ENCODE results near the gene TAF5L. TPM values are rescaled to one million over a fixed set of nuclear protein-coding genes. Genes with fewer than 3 reads are reported as not detected.
A peak's percentile ranks its signal among the peaks of the same experiment; 100 is the strongest.

The TAF5L gene
- total RNA-seq, 4 donors from 2014 or later, result 7.8 to 15.8 (median 12.7) TPM

GRCh38 chr1:229582011-229582694 is 43.8 kb downstream of the TAF5L start:
- H3K4me3 ChIP-seq, result peak overlapping the region in 1 of 4 donors; percentile 17
- no peak for TF ChIP-seq POLR2A (IDR thresholded peaks at IDR 0.05)
- TF ChIP-seq, protein P1, sequence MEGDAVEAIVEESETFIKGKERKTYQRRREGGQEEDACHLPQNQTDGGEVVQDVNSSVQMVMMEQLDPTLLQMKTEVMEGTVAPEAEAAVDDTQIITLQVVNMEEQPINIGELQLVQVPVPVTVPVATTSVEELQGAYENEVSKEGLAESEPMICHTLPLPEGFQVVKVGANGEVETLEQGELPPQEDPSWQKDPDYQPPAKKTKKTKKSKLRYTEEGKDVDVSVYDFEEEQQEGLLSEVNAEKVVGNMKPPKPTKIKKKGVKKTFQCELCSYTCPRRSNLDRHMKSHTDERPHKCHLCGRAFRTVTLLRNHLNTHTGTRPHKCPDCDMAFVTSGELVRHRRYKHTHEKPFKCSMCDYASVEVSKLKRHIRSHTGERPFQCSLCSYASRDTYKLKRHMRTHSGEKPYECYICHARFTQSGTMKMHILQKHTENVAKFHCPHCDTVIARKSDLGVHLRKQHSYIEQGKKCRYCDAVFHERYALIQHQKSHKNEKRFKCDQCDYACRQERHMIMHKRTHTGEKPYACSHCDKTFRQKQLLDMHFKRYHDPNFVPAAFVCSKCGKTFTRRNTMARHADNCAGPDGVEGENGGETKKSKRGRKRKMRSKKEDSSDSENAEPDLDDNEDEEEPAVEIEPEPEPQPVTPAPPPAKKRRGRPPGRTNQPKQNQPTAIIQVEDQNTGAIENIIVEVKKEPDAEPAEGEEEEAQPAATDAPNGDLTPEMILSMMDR (IDR thresholded peaks at IDR 0.05), result no peak
- H3K9me3 ChIP-seq, result no peaks in the 10 kb centered on the region
- H3K27ac ChIP-seq, result no peak overlapping the region
- H3K4me1 ChIP-seq, result peaks cover 8 to 19% (median 17%) of the 10 kb centered on the region in 3 donors
- DNase-seq, result no peak
- H3K36me3 ChIP-seq, result no peaks in the 10 kb centered on the region
- 37 to 50% methylated on average over 11 of the region's 11 CpGs for WGBS, 2 donors
- no peaks in the 10 kb centered on the region for H3K27me3 ChIP-seq
- intact Hi-C loops (cut with DNase I), result no loop called here

DNA sequence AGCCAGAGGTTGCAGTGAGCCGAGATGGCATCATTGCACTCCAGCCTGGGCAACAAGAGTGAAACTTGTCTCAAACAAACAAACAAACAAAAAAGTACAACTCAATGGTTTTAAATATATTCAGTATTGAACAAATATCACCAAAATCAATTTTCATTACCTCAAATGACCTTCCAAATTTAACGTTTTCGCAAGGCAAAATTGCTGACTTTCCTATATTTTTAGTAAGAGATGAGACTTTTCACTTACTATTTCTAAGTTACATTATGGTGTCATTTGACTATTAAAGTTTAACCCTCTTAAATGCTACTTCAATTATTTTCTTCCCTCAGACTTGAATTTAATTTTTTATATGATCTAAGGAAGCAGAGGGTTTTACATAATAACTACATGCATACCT is 44.4 kb downstream of the TAF5L start:
- H3K36me3 ChIP-seq, result no peaks in the 10 kb centered on the region
- no peaks in the 10 kb centered on the region for H3K27me3 ChIP-seq
- H3K4me1 ChIP-seq, result peaks cover 8 to 19% (median 17%) of the 10 kb centered on the region in 3 donors
- intact Hi-C loops (cut with DNase I), result no loop called here
- H3K27ac ChIP-seq, result no peak overlapping the region
- TF ChIP-seq, protein P1 (IDR thresholded peaks at IDR 0.05), result no peak
- TF ChIP-seq POLR2A (IDR thresholded peaks at IDR 0.05), result no peak
- no peaks in the 10 kb centered on the region for H3K9me3 ChIP-seq
- DNase-seq, result no peak
- WGBS, 2 donors, result 82 to 89% methylated on average over 3 of the region's 3 CpGs
- no peak overlapping the region for H3K4me3 ChIP-seq

DNA sequence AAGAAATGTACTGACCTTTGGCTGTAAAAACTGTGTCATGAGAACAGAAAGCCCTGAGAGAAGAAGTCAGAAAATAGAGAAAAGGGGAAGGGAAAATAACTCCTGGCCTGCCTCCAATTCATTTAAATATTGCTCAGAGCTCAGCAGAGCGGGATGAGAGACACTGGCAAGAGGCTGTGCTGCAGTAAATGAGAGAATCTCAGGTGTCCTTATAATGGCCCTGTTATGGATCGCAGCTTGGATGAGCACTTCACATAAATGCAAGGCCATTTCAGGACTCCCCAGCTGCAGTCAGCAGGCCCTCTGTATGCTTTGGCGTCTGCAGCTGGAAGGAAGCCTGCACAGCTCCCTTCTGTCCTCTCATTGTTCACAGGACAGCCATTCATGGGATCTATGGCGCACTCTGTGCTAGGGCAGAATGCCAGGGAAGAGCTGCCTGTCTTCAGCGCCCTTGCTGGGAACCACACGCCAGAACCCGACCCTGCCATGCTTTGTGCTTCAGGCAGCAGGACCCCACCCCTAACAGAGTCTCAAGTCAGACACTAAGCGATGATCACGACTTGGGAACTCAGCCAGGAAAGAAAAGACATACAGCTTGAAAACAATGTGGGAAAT is 46.8 kb downstream of the TAF5L start:
- Histone ChIP-seq H3K36me3 (no peaks in the 10 kb centered on the region), H3K9me3 (no peaks in the 10 kb centered on the region), H3K27ac (peak overlapping the region in 3 of 4 donors; percentile 15 to 59 (median 29)), H3K4me3 (peak overlapping the region in 3 of 4 donors; percentile 4 to 37 (median 4)), H3K4me1 (peaks cover 8 to 19% (median 17%) of the 10 kb centered on the region in 3 donors), H3K27me3 (no peaks in the 10 kb centered on the region)
- DNase-seq, result no peak
- intact Hi-C loops (cut with DNase I), result no loop called here
- TF ChIP-seq POLR2A (IDR thresholded peaks at IDR 0.05), result no peak
- TF ChIP-seq, protein P1 (IDR thresholded peaks at IDR 0.05), result no peak
- WGBS, 2 donors, result 11 to 16% methylated on average over 6 to 8 of the region's 9 CpGs

- Histone ChIP-seq H3K4me1 (peaks cover 8 to 19% (median 17%) of the 10 kb centered on the region in 3 donors), H3K27me3 (no peaks in the 10 kb centered on the region), H3K36me3 (no peaks in the 10 kb centered on the region), H3K4me3 (peak overlapping the region in 1 of 4 donors; percentile 37), H3K27ac (peak overlapping the region in 3 of 4 donors; percentile 15 to 38 (median 29)), H3K9me3 (no peaks in the 10 kb centered on the region)
- no peak for DNase-seq
- WGBS, 2 donors, result 63 to 69% methylated on average over 13 to 14 of the region's 14 CpGs
- intact Hi-C loops (cut with DNase I), result no loop called here
- TF ChIP-seq, protein P1 (IDR thresholded peaks at IDR 0.05), result peak in 1 of 6 experiments; percentile 6
- TF ChIP-seq POLR2A (IDR thresholded peaks at IDR 0.05), result no peak
Measured at GRCh38 chr1:229578168-229579058, 47.5 kb downstream of the TAF5L start.

Data from esophagus squamous epithelium (tissue), 5 donors.